B cell (primary cell): Measurements from ENCODE around the gene KCNMB2.

Experiments used
- CTCF ChIP-seq: fragments of 200-600 bp; IDR thresholded peaks from one replicate; pipeline ENCODE4 v1.8.0; 2022; ENCODE audit warnings: antibody characterized with exemption, mild to moderate bottlenecking
- EZH2 ChIP-seq: IDR thresholded peaks from 2 replicates; pipeline ENCODE4 v1.6.1; 2012; ENCODE audit warnings: borderline replicate concordance, low read depth, mild to moderate bottlenecking, moderate library complexity, low read length; ENCODE audit not compliant: insufficient read depth, poor library complexity, severe bottlenecking

- TF ChIP-seq CTCF (no peak), EZH2 (no peak)
These were observed 313.1 kb downstream of the KCNMB2 start for GRCh38 chr3:178849199-178849910.
